DND-41 (cell line): ENCODE data around the gene SERINC4.

Experiments
- CTCF ChIP-seq: IDR thresholded peaks from 2 replicates; pipeline ENCODE4 v1.5.1; 2012; ENCODE audit warnings: borderline replicate concordance, low read length, moderate library complexity, mild to moderate bottlenecking; ENCODE audit not compliant: poor library complexity, severe bottlenecking; ENCODE audit errors: extremely low read depth
- EZH2 ChIP-seq: IDR thresholded peaks from 3 replicates; pipeline ENCODE4 v1.6.1; 2012; ENCODE audit warnings: borderline replicate concordance, low read depth, mild to moderate bottlenecking, moderate library complexity, low read length, inconsistent platforms; ENCODE audit not compliant: severe bottlenecking

DNA sequence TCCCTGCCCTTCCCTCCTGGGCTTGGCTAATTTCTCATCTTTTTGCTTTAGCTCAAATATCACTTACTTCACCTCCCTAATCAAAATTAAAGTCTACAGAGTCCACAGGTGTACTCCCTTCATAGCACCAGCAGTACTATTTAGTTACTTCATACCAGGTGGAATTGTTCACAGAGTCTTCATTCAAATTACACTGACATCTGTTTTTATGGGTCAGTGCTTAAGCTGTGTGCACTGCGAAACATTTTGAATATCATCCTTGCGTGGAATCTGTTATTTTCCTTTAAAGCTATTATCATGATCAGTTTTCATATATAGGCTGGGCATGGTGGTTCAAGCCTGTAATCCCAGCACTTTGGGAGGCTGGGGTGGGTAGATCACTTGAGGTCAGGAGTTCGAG lies 10.6 kb downstream of the SERINC4 start:
- TF ChIP-seq CTCF (no peak), EZH2 (no peak)
